SK-N-SH treated with all-trans-retinoic acid at 6 μM for 48 hours (cell line): ENCODE results near the gene MTFR1L.

Experiments used
- ATAC-seq: fragments of 200-7000 bp; cut with Tn5 transposase; 3 replicates; pipeline ENCODE4 v1.9.1; 2020; ENCODE audit warnings: mild to moderate bottlenecking, moderate library complexity
- CSDC2 ChIP-seq: fragments of 250-450 bp; sonication (Bioruptor Pico); IDR thresholded peaks from 2 replicates; pipeline ENCODE4 v1.5.0; 2020; ENCODE audit warnings: mild to moderate bottlenecking, moderate library complexity
- POU6F1 ChIP-seq: fragments of 250-450 bp; sonication (Bioruptor Pico); IDR thresholded peaks from 2 replicates; pipeline ENCODE4 v1.8.0; 2021; ENCODE audit warnings: low read depth, mild to moderate bottlenecking, moderate library complexity, borderline replicate concordance
- SNAI2 ChIP-seq: fragments of 250-450 bp; sonication (Bioruptor Pico); IDR thresholded peaks from 2 replicates; pipeline ENCODE4 v1.5.0; 2020; ENCODE audit warnings: mild to moderate bottlenecking, moderate library complexity
- ZNF8 ChIP-seq: fragments of 450-650 bp; formaldehyde crosslinking; IDR thresholded peaks from 2 replicates; pipeline ENCODE4 v1.5.0; 2020; ENCODE audit warnings: mild to moderate bottlenecking, moderate library complexity

Gene MTFR1L

GRCh38 chr1:25881266-25881665, 61.5 kb downstream of the MTFR1L start:
- TF ChIP-seq SNAI2 (CRISPR knock-in tag): no peak
- no peak for TF ChIP-seq ZNF8 (CRISPR knock-in tag)
- TF ChIP-seq CSDC2 (CRISPR knock-in tag): no peak
- TF ChIP-seq POU6F1 (CRISPR knock-in tag): no peak
- TF ChIP-seq, all 23 proteins: peak for 0
- ATAC-seq: no peak
